ENCODE data around the gene RANBP3. TPM values are rescaled to one million over a fixed set of nuclear protein-coding genes. Genes with fewer than 3 reads are reported as not detected.

Gene RANBP3
- total RNA-seq, 4 donors from 2014 or later, result 58.9 to 175 (median 65.0) TPM

DNA sequence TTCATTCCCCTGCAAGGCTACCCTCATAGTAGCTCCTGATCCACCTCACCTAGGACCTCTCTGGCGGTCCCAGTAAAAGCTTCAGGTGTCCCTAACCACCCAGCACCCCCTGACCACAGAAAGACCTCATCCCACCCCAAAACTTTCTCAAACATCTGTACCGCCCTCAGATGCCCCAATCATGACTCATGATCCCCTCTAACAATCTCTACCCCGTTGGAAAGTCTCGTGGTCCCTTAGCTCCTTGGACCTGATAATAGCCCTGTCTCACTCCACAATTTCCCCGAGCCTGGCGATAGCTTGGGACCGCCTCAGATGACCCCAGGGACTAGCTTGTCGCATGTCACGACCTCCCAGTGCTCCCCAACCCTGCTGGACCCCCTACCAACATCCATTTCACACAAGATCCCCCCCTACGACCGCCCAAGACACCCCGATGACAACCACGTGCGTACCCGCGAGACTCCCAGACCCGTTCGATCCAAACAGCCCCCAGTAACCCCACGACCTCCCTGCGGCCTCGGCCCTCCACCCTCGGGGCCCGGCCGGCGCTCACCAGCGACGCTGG is 74.8 kb downstream of the RANBP3 start:
- Histone ChIP-seq H3K36me3 (no peaks in the 10 kb centered on the region), H3K27me3 (no peaks in the 10 kb centered on the region), H3K4me1 (peaks cover 11 to 21% (median 21%) of the 10 kb centered on the region in 4 donors), H3K9me3 (no peaks in the 10 kb centered on the region), H3K27ac (peak overlapping the region; percentile 84 to 93 (median 88)), H3K4me3 (peak overlapping the region; percentile 52 to 80 (median 62))
- intact Hi-C loops (cut with DNase I; ENCODE audit: low total_unique reads) (no loop called here), in situ Hi-C loops (cut with MboI; ENCODE audit: low pct_ligation_motif_present in 1 of 4, low pct_unique_long_range_greater_than_20kb in 1 of 4, low sequenced_read_pairs in 3 of 4) (no loop called here)
- TF ChIP-seq POLR2A (IDR thresholded peaks at IDR 0.05) (no peak), POLR2AphosphoS5 (IDR thresholded peaks at IDR 0.05) (no peak)
- TF ChIP-seq, protein P1, sequence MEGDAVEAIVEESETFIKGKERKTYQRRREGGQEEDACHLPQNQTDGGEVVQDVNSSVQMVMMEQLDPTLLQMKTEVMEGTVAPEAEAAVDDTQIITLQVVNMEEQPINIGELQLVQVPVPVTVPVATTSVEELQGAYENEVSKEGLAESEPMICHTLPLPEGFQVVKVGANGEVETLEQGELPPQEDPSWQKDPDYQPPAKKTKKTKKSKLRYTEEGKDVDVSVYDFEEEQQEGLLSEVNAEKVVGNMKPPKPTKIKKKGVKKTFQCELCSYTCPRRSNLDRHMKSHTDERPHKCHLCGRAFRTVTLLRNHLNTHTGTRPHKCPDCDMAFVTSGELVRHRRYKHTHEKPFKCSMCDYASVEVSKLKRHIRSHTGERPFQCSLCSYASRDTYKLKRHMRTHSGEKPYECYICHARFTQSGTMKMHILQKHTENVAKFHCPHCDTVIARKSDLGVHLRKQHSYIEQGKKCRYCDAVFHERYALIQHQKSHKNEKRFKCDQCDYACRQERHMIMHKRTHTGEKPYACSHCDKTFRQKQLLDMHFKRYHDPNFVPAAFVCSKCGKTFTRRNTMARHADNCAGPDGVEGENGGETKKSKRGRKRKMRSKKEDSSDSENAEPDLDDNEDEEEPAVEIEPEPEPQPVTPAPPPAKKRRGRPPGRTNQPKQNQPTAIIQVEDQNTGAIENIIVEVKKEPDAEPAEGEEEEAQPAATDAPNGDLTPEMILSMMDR (IDR thresholded peaks at IDR 0.05), result peak in 1 of 5 experiments; percentile 10
- 0 to 1% methylated on average over 3 to 27 of the region's 27 CpGs for WGBS, 2 donors (ENCODE audit: low coverage in 1 of 2)
- DNase-seq, result no peak

GRCh38 chr19:5900976-5901375 is 77.0 kb downstream of the RANBP3 start:
- WGBS, 2 donors (ENCODE audit: low coverage in 1 of 2), result 87 to 89% methylated on average over 6 to 8 of the region's 8 CpGs
- in situ Hi-C loops (cut with MboI; ENCODE audit: low pct_ligation_motif_present in 1 of 4, low pct_unique_long_range_greater_than_20kb in 1 of 4, low sequenced_read_pairs in 3 of 4), result no loop called here
- H3K4me1 ChIP-seq, result peaks cover 7 to 20% (median 19%) of the 10 kb centered on the region in 4 donors
- peaks cover 0 to 7% (median 0%) of the 10 kb centered on the region in 4 donors for H3K36me3 ChIP-seq
- no peak overlapping the region for H3K4me3 ChIP-seq
- no peak overlapping the region for H3K27ac ChIP-seq
- no peaks in the 10 kb centered on the region for H3K9me3 ChIP-seq
- no peak for TF ChIP-seq EP300 (IDR thresholded peaks at IDR 0.05; ENCODE audit: low read depth)
- no peak for TF ChIP-seq POLR2A (IDR thresholded peaks at IDR 0.05)
- TF ChIP-seq, protein P1 (IDR thresholded peaks at IDR 0.05), result no peak
- TF ChIP-seq POLR2AphosphoS5 (IDR thresholded peaks at IDR 0.05), result no peak
- intact Hi-C loops (cut with DNase I; ENCODE audit: low total_unique reads), result no loop called here
- no peaks in the 10 kb centered on the region for H3K27me3 ChIP-seq
- no peak for DNase-seq

GRCh38 chr19:5899728-5900526 is 78.0 kb downstream of the RANBP3 start:
- TF ChIP-seq POLR2AphosphoS5 (IDR thresholded peaks at IDR 0.05), result no peak
- TF ChIP-seq, protein P1 (IDR thresholded peaks at IDR 0.05), result no peak
- no peak for TF ChIP-seq EP300 (IDR thresholded peaks at IDR 0.05; ENCODE audit: low read depth)
- no peak for TF ChIP-seq POLR2A (IDR thresholded peaks at IDR 0.05)
- H3K27me3 ChIP-seq, result no peaks in the 10 kb centered on the region
- no peak overlapping the region for H3K27ac ChIP-seq
- peaks cover 0 to 10% (median 10%) of the 10 kb centered on the region in 4 donors for H3K4me1 ChIP-seq
- in situ Hi-C loops (cut with MboI; ENCODE audit: low pct_ligation_motif_present in 1 of 4, low pct_unique_long_range_greater_than_20kb in 1 of 4, low sequenced_read_pairs in 3 of 4), result loop anchor here in 1 of 4 donors (10.0 kb wide), 1 partner anchor 95 kb away; the partner anchor contains the start of gene NRTN
- peaks cover 0 to 15% (median 3%) of the 10 kb centered on the region in 4 donors for H3K36me3 ChIP-seq
- intact Hi-C loops (cut with DNase I; ENCODE audit: low total_unique reads), result no loop called here
- no peaks in the 10 kb centered on the region for H3K9me3 ChIP-seq
- no peak overlapping the region for H3K4me3 ChIP-seq
- DNase-seq, result no peak
- 90% methylated on average over 10 of the region's 13 CpGs; no CpG with 5 or more reads in 1 of the 2 donors for WGBS, 2 donors (ENCODE audit: low coverage in 1 of 2)

GRCh38 chr19:5897189-5897969 is 80.6 kb downstream of the RANBP3 start:
- Histone ChIP-seq H3K36me3 (peaks cover 0 to 15% (median 3%) of the 10 kb centered on the region in 4 donors), H3K9me3 (no peaks in the 10 kb centered on the region), H3K4me1 (peaks cover 1 to 5% (median 5%) of the 10 kb centered on the region in 4 donors), H3K27me3 (no peaks in the 10 kb centered on the region), H3K27ac (no peak overlapping the region), H3K4me3 (no peak overlapping the region)
- in situ Hi-C loops (cut with MboI; ENCODE audit: low pct_ligation_motif_present in 1 of 4, low pct_unique_long_range_greater_than_20kb in 1 of 4, low sequenced_read_pairs in 3 of 4), result loop anchor here in 1 of 4 donors (10.0 kb wide), 1 partner anchor 93 kb away; the partner anchor contains the start of gene NRTN
- DNase-seq, result no peak
- TF ChIP-seq, protein P1 (IDR thresholded peaks at IDR 0.05), result no peak
- TF ChIP-seq EP300 (IDR thresholded peaks at IDR 0.05; ENCODE audit: low read depth) (no peak), POLR2AphosphoS5 (IDR thresholded peaks at IDR 0.05) (no peak), POLR2A (IDR thresholded peaks at IDR 0.05) (no peak)
- intact Hi-C loops (cut with DNase I; ENCODE audit: low total_unique reads), result no loop called here
- WGBS, 2 donors (ENCODE audit: low coverage in 1 of 2), result 94% methylated on average over 26 of the region's 30 CpGs; no CpG with 5 or more reads in 1 of the 2 donors
